Liver (tissue), 9 donors: ENCODE data around the gene TSHR. TPM values are rescaled to one million over a fixed set of nuclear protein-coding genes. Genes with fewer than 3 reads are reported as not detected.

ENCODE experiments used
- DNase-seq: peaks from one replicate; pipeline ENCODE4 v3.0.0-alpha.2; 2017; ENCODE audit warnings: low spot score
- H3K27ac ChIP-seq, 2 donors: one replicate each; pipeline ENCODE4 v1.7.0; 2013; ENCODE audit warnings: inconsistent platforms in 2 of 2, low read length in 2 of 2, control low read depth in 1 of 2, low read depth in 1 of 2, mild to moderate bottlenecking in 1 of 2
- H3K27me3 ChIP-seq, 4 donors: one replicate each; pipeline versions ENCODE4 v1.6.1 to v1.7.0; 2013; ENCODE audit warnings: low read length in 3 of 4, inconsistent platforms in 1 of 4, mild to moderate bottlenecking in 1 of 4, moderate library complexity in 1 of 4; ENCODE audit not compliant: control insufficient read depth in 4 of 4, insufficient read depth in 4 of 4
- H3K36me3 ChIP-seq, 4 donors: one replicate each; pipeline versions ENCODE4 v1.6.1 to v1.7.0; 2013; ENCODE audit warnings: low read length in 3 of 4, mild to moderate bottlenecking in 3 of 4, low read depth in 1 of 4, moderate library complexity in 1 of 4; ENCODE audit not compliant: control insufficient read depth in 4 of 4, insufficient read depth in 3 of 4
- H3K4me1 ChIP-seq, 4 donors: one replicate each; pipeline versions ENCODE4 v1.6.1 to v1.7.0; 2013; ENCODE audit warnings: low read length in 3 of 4, mild to moderate bottlenecking in 3 of 4, moderate library complexity in 1 of 4; ENCODE audit not compliant: control insufficient read depth in 4 of 4, insufficient read depth in 4 of 4
- H3K4me3 ChIP-seq, 3 donors: one replicate each; pipeline versions ENCODE4 v1.6.1 to v1.7.0; 2013; ENCODE audit warnings: low read length in 3 of 3, control low read depth in 1 of 3, low read depth in 1 of 3, mild to moderate bottlenecking in 1 of 3
- H3K9ac ChIP-seq, 2 donors: one replicate each; pipeline ENCODE4 v1.7.0; 2013; ENCODE audit warnings: low read length in 2 of 2, mild to moderate bottlenecking in 2 of 2, moderate library complexity in 2 of 2, control low read depth in 1 of 2, low read depth in 1 of 2
- H3K9me3 ChIP-seq, 4 donors: one replicate each; pipeline versions ENCODE4 v1.6.1 to v1.7.0; 2013; ENCODE audit warnings: low read length in 3 of 4; ENCODE audit not compliant: control insufficient read depth in 4 of 4
- ATF3 ChIP-seq: IDR thresholded peaks from 2 replicates; pipeline ENCODE4 v1.6.1; 2016; ENCODE audit warnings: antibody characterized with exemption
- CTCF ChIP-seq: fragments of 150-350 bp; IDR thresholded peaks from 2 replicates; pipeline ENCODE4 v1.5.1; 2017; ENCODE audit warnings: improper control_type of control experiment, low read depth, low read length; ENCODE audit not compliant: missing input control
- EGR1 ChIP-seq, 2 donors: IDR thresholded peaks; 2 replicates each; pipeline ENCODE4 v1.6.1; 2016 to 2018; ENCODE audit warnings: antibody characterized with exemption in 2 of 2, low read depth in 2 of 2
- FOXA1 ChIP-seq: IDR thresholded peaks from 2 replicates; pipeline ENCODE4 v1.6.1; 2016; ENCODE audit warnings: antibody characterized with exemption
- FOXA2 ChIP-seq: IDR thresholded peaks from 2 replicates; pipeline ENCODE4 v1.6.1; 2016; ENCODE audit warnings: antibody characterized with exemption
- GABPA ChIP-seq, 2 donors: IDR thresholded peaks in 1 of 2; conservative IDR thresholded peaks in 1 of 2; 2 replicates each; pipeline ENCODE4 v1.6.1; 2016; ENCODE audit warnings: antibody characterized with exemption in 2 of 2, mild to moderate bottlenecking in 1 of 2, moderate library complexity in 1 of 2
- HNF4A ChIP-seq, 2 donors: conservative IDR thresholded peaks; 2 replicates each; pipeline ENCODE4 v1.6.1; 2016; ENCODE audit warnings: antibody characterized with exemption in 2 of 2, mild to moderate bottlenecking in 2 of 2
- HNF4G ChIP-seq: IDR thresholded peaks from 2 replicates; pipeline ENCODE4 v1.6.1; 2016; ENCODE audit warnings: antibody characterized with exemption
- JUND ChIP-seq, 2 donors: IDR thresholded peaks; 2 replicates each; pipeline ENCODE4 v1.6.1; 2016; ENCODE audit warnings: antibody characterized with exemption in 2 of 2
- MAX ChIP-seq: IDR thresholded peaks from 2 replicates; pipeline ENCODE4 v1.6.1; 2016; ENCODE audit warnings: antibody characterized with exemption
- RAD21 ChIP-seq, 2 donors: IDR thresholded peaks; 2 replicates each; pipeline ENCODE4 v1.6.1; 2016; ENCODE audit warnings: antibody characterized with exemption in 2 of 2, mild to moderate bottlenecking in 2 of 2
- REST ChIP-seq: IDR thresholded peaks from 2 replicates; pipeline ENCODE4 v1.6.1; 2016; ENCODE audit warnings: antibody characterized with exemption, mild to moderate bottlenecking
- RXRA ChIP-seq, 2 donors: IDR thresholded peaks; 2 replicates each; pipeline ENCODE4 v1.6.1; 2017 to 2018; ENCODE audit warnings: antibody characterized with exemption in 2 of 2, mild to moderate bottlenecking in 1 of 2
- SP1 ChIP-seq: IDR thresholded peaks from 2 replicates; pipeline ENCODE4 v1.6.1; 2018; ENCODE audit warnings: antibody characterized with exemption, mild to moderate bottlenecking
- TAF1 ChIP-seq: conservative IDR thresholded peaks from 2 replicates; pipeline ENCODE4 v1.6.1; 2016; ENCODE audit warnings: antibody characterized with exemption, mild to moderate bottlenecking
- YY1 ChIP-seq: IDR thresholded peaks from 2 replicates; pipeline ENCODE4 v1.6.1; 2016; ENCODE audit warnings: antibody characterized with exemption, mild to moderate bottlenecking
- ZBTB33 ChIP-seq: IDR thresholded peaks from 2 replicates; pipeline ENCODE4 v1.6.1; 2016; ENCODE audit warnings: antibody characterized with exemption
- WGBS: extraction: QIAGEN DNeasy Blood & Tissue Kit; methylation state at CpG from one replicate; pipeline ENCODE4 v1.1.7; 2013; 5-methylcytosine and 5-hydroxymethylcytosine counted together
- polyA plus RNA-seq, 2 donors: library from polyadenylated mRNA; stranded (reverse) in 1 of 2; unstranded in 1 of 2; fragments of 200-250 nt in 1 of 2; fragments of >200 nt in 1 of 2; fragmentation: Nextera tagmentation in 1 of 2; extraction: Ambion mirVana in 1 of 2; gene quantifications; one replicate each; pipeline versions ENCODE4 v1.2.1 to v1.2.3, GENCODE V29; 2013 to 2015
- total RNA-seq, 2 donors: library from RNA; depleted of rRNA; stranded (reverse); fragments of >200 nt; gene quantifications; one replicate each; pipeline ENCODE4 v1.2.3, GENCODE V29; 2014
- donor health status: healthy.
- donor health status: healthy.
- donor health status: healthy.
- donor health status: healthy.
- donor health status: healthy.

The TSHR gene
- total and polyA plus RNA-seq, 4 donors, result 0.08 to 3.2 TPM; not detected in 2

- Histone ChIP-seq H3K9ac (no peak overlapping the region), H3K4me1 (no peaks in the 10 kb centered on the region), H3K27me3 (no peaks in the 10 kb centered on the region), H3K9me3 (peaks cover 0 to 4% (median 0%) of the 10 kb centered on the region in 4 donors), H3K36me3 (peaks cover 0 to 4% (median 0%) of the 10 kb centered on the region in 4 donors), H3K4me3 (no peak overlapping the region), H3K27ac (no peak overlapping the region)
- 52% methylated on average over 1 of the region's 1 CpG for WGBS
- DNase-seq, result no peak
- TF ChIP-seq GABPA (IDR thresholded peaks at IDR 0.05 in 1 of 2, conservative IDR thresholded peaks at IDR 0.05 in 1 of 2), result no peak
- TF ChIP-seq REST, result no peak
- no peak for TF ChIP-seq HNF4G
- no peak for TF ChIP-seq MAX
- TF ChIP-seq JUND (IDR thresholded peaks at IDR 0.05), result no peak
- no peak for TF ChIP-seq RXRA (IDR thresholded peaks at IDR 0.05)
- TF ChIP-seq FOXA2, result no peak
- TF ChIP-seq EGR1 (IDR thresholded peaks at IDR 0.05; ENCODE audit: low read depth in 2 of 2), result no peak
- no peak for TF ChIP-seq ATF3
- TF ChIP-seq CTCF, result no peak
- no peak for TF ChIP-seq TAF1
- TF ChIP-seq ZBTB33, result no peak
- no peak for TF ChIP-seq RAD21 (IDR thresholded peaks at IDR 0.05)
- no peak for TF ChIP-seq YY1
- TF ChIP-seq FOXA1, result no peak
- TF ChIP-seq SP1, result no peak
- TF ChIP-seq HNF4A (conservative IDR thresholded peaks at IDR 0.05), result no peak
Observed at GRCh38 chr14:81033698-81034240, 78.3 kb downstream of the TSHR start.
